GM18499 (cell line): Measurements from ENCODE around the gene SH3PXD2A.
"Not testable (repeated sequence)": the region's sequence is repeated elsewhere in the genome, so short reads cannot be mapped to it uniquely, and the experiment has no call there.

Experiments used
- ATAC-seq: cut with Tn5 transposase; IDR thresholded peaks from one replicate; pipeline ENCODE4 v1.9.1; 2021; ENCODE audit warnings: moderate number of reproducible peaks; ENCODE audit not compliant: insufficient read depth, unreplicated experiment

Gene SH3PXD2A

GRCh38 chr10:103851261-103851660 is 4.1 kb downstream of the SH3PXD2A start:
- no peak for ATAC-seq

- ATAC-seq: no peak
Observed at GRCh38 chr10:103850572-103850895, 4.8 kb downstream of the SH3PXD2A start.

GRCh38 chr10:103849880-103850571 is 5.3 kb downstream of the SH3PXD2A start:
- ATAC-seq: no peak

GRCh38 chr10:103849212-103849877 is 6.0 kb downstream of the SH3PXD2A start:
- no peak for ATAC-seq

- no peak for ATAC-seq
Observed at GRCh38 chr10:103847909-103848468, 7.4 kb downstream of the SH3PXD2A start.

GRCh38 chr10:103847346-103847745 is 8.0 kb downstream of the SH3PXD2A start:
- no peak for ATAC-seq

GRCh38 chr10:103845972-103846371 is 9.4 kb downstream of the SH3PXD2A start:
- ATAC-seq: no peak

GRCh38 chr10:103845346-103845745 is 10.0 kb downstream of the SH3PXD2A start:
- not testable (repeated sequence) for ATAC-seq

- no peak for ATAC-seq
Observed at GRCh38 chr10:103843854-103844570, 11.4 kb downstream of the SH3PXD2A start.

- ATAC-seq: no peak
Observed at GRCh38 chr10:103843045-103843444, 12.3 kb downstream of the SH3PXD2A start.

- no peak for ATAC-seq
Observed at GRCh38 chr10:103842605-103843004, 12.8 kb downstream of the SH3PXD2A start.

- no peak for ATAC-seq
Observed at GRCh38 chr10:103841519-103841918, 13.9 kb downstream of the SH3PXD2A start.

GRCh38 chr10:103840740-103841070 is 14.7 kb downstream of the SH3PXD2A start:
- ATAC-seq: no peak

GRCh38 chr10:103839872-103840739 is 15.3 kb downstream of the SH3PXD2A start:
- no peak for ATAC-seq

GRCh38 chr10:103839519-103839871 is 15.9 kb downstream of the SH3PXD2A start:
- ATAC-seq: no peak

GRCh38 chr10:103838862-103839518 is 16.4 kb downstream of the SH3PXD2A start:
- ATAC-seq: no peak

- ATAC-seq: no peak
Observed at GRCh38 chr10:103838070-103838395, 17.3 kb downstream of the SH3PXD2A start.

GRCh38 chr10:103837370-103838069 is 17.9 kb downstream of the SH3PXD2A start:
- no peak for ATAC-seq

- no peak for ATAC-seq
Observed at GRCh38 chr10:103836861-103837260, 18.5 kb downstream of the SH3PXD2A start.
